Measurements from ENCODE around the gene TBC1D10A. TPM values are rescaled to one million over a fixed set of nuclear protein-coding genes. Genes with fewer than 3 reads are reported as not detected.

TBC1D10A gene
- total RNA-seq, 1 experiment from 2014 or later = 11.1 TPM

GRCh38 chr22:30371321-30371720, 44.6 kb upstream of the TBC1D10A start:
- Mint-ChIP-seq H3K27ac (no peak overlapping the region), H3K36me3 (no peaks in the 10 kb centered on the region), H3K4me3 (no peak overlapping the region), H3K27me3 (ENCODE audit: low read depth) (no peaks in the 10 kb centered on the region), H3K9me3 (no peaks in the 10 kb centered on the region), H3K4me1 (0 out of 2 replicates have a peak, but pooled peaks cover 3% of the 10 kb centered on the region)
- CTCF ChIA-PET = interaction anchor here (0.9 to 1.6 kb wide), 2 partner anchors 53 to 54 kb away, joined by 3 read pairs; partner anchors contain the start of gene MTFP1
- POLR2A ChIA-PET = interaction anchor here (0.8 to 1.2 kb wide), 2 partner anchors 8 to 45 kb away, joined by 3 read pairs; partner anchors contain the start of gene TBC1D10A
- DNase-seq (ENCODE audit: low spot score) = no peak
- TF ChIP-seq, protein P1, sequence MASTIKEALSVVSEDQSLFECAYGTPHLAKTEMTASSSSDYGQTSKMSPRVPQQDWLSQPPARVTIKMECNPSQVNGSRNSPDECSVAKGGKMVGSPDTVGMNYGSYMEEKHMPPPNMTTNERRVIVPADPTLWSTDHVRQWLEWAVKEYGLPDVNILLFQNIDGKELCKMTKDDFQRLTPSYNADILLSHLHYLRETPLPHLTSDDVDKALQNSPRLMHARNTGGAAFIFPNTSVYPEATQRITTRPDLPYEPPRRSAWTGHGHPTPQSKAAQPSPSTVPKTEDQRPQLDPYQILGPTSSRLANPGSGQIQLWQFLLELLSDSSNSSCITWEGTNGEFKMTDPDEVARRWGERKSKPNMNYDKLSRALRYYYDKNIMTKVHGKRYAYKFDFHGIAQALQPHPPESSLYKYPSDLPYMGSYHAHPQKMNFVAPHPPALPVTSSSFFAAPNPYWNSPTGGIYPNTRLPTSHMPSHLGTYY (CRISPR knock-in tag; IDR thresholded peaks at IDR 0.05) = no peak
- TF ChIP-seq, protein P2, sequence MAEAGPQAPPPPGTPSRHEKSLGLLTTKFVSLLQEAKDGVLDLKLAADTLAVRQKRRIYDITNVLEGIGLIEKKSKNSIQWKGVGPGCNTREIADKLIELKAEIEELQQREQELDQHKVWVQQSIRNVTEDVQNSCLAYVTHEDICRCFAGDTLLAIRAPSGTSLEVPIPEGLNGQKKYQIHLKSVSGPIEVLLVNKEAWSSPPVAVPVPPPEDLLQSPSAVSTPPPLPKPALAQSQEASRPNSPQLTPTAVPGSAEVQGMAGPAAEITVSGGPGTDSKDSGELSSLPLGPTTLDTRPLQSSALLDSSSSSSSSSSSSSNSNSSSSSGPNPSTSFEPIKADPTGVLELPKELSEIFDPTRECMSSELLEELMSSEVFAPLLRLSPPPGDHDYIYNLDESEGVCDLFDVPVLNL (CRISPR knock-in tag; IDR thresholded peaks at IDR 0.05; ENCODE audit: borderline replicate concordance, low read depth) = no peak
- TF ChIP-seq FOXJ3 (CRISPR knock-in tag; IDR thresholded peaks at IDR 0.05; ENCODE audit: borderline replicate concordance) (no peak), ZNF512 (CRISPR knock-in tag; IDR thresholded peaks at IDR 0.05; ENCODE audit: borderline replicate concordance) (no peak), MXD4 (CRISPR knock-in tag; IDR thresholded peaks at IDR 0.05; ENCODE audit: borderline replicate concordance) (no peak), CDX4 (CRISPR knock-in tag; IDR thresholded peaks at IDR 0.05; ENCODE audit: borderline replicate concordance) (no peak), ELF4 (CRISPR knock-in tag; IDR thresholded peaks at IDR 0.05; ENCODE audit: low read depth) (no peak), NFYB (CRISPR knock-in tag; conservative IDR thresholded peaks at IDR 0.05; ENCODE audit: low read depth) (no peak), SP1 (CRISPR knock-in tag; conservative IDR thresholded peaks at IDR 0.05) (no peak), MYBL2 (CRISPR knock-in tag; IDR thresholded peaks at IDR 0.05) (no peak), NR2C2 (CRISPR knock-in tag; IDR thresholded peaks at IDR 0.05) (no peak), TEAD1 (CRISPR knock-in tag; IDR thresholded peaks at IDR 0.05) (no peak), RORB (CRISPR knock-in tag; IDR thresholded peaks at IDR 0.05) (no peak)
- TF ChIP-seq, protein P3, sequence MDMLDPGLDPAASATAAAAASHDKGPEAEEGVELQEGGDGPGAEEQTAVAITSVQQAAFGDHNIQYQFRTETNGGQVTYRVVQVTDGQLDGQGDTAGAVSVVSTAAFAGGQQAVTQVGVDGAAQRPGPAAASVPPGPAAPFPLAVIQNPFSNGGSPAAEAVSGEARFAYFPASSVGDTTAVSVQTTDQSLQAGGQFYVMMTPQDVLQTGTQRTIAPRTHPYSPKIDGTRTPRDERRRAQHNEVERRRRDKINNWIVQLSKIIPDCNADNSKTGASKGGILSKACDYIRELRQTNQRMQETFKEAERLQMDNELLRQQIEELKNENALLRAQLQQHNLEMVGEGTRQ (CRISPR knock-in tag; IDR thresholded peaks at IDR 0.05) = no peak
- TF ChIP-seq, protein P4, sequence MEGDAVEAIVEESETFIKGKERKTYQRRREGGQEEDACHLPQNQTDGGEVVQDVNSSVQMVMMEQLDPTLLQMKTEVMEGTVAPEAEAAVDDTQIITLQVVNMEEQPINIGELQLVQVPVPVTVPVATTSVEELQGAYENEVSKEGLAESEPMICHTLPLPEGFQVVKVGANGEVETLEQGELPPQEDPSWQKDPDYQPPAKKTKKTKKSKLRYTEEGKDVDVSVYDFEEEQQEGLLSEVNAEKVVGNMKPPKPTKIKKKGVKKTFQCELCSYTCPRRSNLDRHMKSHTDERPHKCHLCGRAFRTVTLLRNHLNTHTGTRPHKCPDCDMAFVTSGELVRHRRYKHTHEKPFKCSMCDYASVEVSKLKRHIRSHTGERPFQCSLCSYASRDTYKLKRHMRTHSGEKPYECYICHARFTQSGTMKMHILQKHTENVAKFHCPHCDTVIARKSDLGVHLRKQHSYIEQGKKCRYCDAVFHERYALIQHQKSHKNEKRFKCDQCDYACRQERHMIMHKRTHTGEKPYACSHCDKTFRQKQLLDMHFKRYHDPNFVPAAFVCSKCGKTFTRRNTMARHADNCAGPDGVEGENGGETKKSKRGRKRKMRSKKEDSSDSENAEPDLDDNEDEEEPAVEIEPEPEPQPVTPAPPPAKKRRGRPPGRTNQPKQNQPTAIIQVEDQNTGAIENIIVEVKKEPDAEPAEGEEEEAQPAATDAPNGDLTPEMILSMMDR (IDR thresholded peaks at IDR 0.05) = no peak
- TF ChIP-seq, protein P5, sequence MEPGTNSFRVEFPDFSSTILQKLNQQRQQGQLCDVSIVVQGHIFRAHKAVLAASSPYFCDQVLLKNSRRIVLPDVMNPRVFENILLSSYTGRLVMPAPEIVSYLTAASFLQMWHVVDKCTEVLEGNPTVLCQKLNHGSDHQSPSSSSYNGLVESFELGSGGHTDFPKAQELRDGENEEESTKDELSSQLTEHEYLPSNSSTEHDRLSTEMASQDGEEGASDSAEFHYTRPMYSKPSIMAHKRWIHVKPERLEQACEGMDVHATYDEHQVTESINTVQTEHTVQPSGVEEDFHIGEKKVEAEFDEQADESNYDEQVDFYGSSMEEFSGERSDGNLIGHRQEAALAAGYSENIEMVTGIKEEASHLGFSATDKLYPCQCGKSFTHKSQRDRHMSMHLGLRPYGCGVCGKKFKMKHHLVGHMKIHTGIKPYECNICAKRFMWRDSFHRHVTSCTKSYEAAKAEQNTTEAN (CRISPR knock-in tag; IDR thresholded peaks at IDR 0.05) = no peak
- TF ChIP-seq, protein P6, sequence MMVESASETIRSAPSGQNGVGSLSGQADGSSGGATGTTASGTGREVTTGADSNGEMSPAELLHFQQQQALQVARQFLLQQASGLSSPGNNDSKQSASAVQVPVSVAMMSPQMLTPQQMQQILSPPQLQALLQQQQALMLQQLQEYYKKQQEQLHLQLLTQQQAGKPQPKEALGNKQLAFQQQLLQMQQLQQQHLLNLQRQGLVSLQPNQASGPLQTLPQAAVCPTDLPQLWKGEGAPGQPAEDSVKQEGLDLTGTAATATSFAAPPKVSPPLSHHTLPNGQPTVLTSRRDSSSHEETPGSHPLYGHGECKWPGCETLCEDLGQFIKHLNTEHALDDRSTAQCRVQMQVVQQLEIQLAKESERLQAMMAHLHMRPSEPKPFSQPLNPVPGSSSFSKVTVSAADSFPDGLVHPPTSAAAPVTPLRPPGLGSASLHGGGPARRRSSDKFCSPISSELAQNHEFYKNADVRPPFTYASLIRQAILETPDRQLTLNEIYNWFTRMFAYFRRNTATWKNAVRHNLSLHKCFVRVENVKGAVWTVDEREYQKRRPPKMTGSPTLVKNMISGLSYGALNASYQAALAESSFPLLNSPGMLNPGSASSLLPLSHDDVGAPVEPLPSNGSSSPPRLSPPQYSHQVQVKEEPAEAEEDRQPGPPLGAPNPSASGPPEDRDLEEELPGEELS (CRISPR knock-in tag; IDR thresholded peaks at IDR 0.05) = no peak
- ATAC-seq = no peak
